ENCODE data around the gene ENTPD6.

DNA sequence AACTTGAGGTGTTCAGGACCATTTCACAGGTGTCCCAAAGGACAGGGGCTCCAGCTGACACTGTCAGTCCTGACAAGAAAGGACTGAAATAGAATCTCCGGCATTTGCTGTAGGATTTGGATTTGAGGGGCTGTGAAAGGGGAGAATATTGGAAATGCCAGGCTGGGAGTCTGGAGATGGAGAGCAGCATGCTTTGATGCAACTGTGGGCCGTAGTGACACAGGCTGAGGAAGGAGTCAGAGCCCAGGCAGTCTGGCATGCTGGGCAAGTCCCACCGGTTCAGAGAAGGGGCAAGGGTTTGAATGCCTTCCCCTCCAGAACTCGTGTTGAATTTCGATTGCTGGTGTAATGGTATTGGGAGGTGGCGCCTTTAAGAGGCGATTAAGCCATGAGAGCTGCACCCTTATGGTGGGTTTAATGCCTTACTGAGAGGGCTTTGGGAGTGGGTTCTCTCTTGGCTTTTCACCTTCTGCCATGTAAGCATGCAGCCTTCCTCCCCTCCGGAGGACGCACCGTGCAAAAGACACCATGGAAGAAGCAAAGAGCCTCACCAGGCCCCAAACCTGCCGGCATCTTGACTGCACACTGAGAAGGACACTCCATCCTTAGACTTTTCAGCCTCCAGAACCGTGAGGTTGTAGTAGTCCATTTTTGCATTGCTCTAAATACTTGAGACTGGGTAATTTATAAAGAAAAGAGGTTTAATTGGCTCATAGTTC is 43.0 kb downstream of the ENTPD6 start:
- no peak for TF ChIP-seq EZH2 (IDR thresholded peaks at IDR 0.05; ENCODE audit: low read depth)
- TF ChIP-seq, protein P1, sequence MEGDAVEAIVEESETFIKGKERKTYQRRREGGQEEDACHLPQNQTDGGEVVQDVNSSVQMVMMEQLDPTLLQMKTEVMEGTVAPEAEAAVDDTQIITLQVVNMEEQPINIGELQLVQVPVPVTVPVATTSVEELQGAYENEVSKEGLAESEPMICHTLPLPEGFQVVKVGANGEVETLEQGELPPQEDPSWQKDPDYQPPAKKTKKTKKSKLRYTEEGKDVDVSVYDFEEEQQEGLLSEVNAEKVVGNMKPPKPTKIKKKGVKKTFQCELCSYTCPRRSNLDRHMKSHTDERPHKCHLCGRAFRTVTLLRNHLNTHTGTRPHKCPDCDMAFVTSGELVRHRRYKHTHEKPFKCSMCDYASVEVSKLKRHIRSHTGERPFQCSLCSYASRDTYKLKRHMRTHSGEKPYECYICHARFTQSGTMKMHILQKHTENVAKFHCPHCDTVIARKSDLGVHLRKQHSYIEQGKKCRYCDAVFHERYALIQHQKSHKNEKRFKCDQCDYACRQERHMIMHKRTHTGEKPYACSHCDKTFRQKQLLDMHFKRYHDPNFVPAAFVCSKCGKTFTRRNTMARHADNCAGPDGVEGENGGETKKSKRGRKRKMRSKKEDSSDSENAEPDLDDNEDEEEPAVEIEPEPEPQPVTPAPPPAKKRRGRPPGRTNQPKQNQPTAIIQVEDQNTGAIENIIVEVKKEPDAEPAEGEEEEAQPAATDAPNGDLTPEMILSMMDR (conservative IDR thresholded peaks at IDR 0.05): no peak

Measured in PC-9 (cell line).